Measurements from ENCODE around the gene CHAT.

The CHAT gene

DNA sequence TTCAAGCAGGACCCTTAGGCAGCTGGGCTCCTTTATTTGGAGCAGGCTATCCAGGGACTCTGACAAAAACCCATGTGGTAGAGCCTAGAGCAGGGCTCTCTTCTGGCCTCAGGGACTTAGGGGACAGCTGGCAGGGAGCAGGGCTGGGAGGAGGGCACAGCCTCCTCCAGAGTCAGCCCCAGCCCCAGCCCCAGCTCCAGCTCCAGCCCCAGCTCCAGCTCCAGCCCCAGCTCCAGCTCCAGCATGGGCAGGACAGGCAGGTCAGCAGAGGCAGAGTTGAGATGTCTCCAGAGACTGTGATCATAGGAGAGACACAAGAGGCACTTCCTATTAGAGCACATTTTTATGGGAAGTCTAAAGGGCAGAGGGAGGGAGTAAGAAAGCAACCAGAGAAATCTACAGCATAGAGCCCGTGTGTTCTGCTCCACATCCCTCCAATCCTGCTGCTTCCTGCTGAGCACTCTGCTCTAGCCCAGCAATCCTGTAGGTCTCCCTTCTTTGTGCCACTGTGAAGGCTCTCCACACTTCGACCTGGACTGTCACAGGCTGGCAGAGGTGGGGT lies 52.3 kb downstream of the CHAT start:
- Histone ChIP-seq H3K4me3 (ENCODE audit: low read depth, low read length) (no peak overlapping the region), H3K27ac (ENCODE audit: extremely low read depth, low read depth, low read length) (no peak overlapping the region), H3K4me1 (ENCODE audit: control insufficient read depth, insufficient read depth, low read length) (no peaks in the 10 kb centered on the region), H3K9me3 (ENCODE audit: control insufficient read depth, insufficient read depth, low read depth, low read length) (no peaks in the 10 kb centered on the region), H3K36me3 (ENCODE audit: control insufficient read depth in 2 of 2, insufficient read depth in 1 of 2, low read length in 2 of 2) (no peaks in the 10 kb centered on the region)
- POLR2A ChIA-PET, result no interaction called here
- TF ChIP-seq YY2 (tag by site-specific recombination; IDR thresholded peaks at IDR 0.05), result no peak
- no peak for TF ChIP-seq ZNF335 (tag by site-specific recombination; conservative IDR thresholded peaks at IDR 0.05)
- TF ChIP-seq, protein P1, sequence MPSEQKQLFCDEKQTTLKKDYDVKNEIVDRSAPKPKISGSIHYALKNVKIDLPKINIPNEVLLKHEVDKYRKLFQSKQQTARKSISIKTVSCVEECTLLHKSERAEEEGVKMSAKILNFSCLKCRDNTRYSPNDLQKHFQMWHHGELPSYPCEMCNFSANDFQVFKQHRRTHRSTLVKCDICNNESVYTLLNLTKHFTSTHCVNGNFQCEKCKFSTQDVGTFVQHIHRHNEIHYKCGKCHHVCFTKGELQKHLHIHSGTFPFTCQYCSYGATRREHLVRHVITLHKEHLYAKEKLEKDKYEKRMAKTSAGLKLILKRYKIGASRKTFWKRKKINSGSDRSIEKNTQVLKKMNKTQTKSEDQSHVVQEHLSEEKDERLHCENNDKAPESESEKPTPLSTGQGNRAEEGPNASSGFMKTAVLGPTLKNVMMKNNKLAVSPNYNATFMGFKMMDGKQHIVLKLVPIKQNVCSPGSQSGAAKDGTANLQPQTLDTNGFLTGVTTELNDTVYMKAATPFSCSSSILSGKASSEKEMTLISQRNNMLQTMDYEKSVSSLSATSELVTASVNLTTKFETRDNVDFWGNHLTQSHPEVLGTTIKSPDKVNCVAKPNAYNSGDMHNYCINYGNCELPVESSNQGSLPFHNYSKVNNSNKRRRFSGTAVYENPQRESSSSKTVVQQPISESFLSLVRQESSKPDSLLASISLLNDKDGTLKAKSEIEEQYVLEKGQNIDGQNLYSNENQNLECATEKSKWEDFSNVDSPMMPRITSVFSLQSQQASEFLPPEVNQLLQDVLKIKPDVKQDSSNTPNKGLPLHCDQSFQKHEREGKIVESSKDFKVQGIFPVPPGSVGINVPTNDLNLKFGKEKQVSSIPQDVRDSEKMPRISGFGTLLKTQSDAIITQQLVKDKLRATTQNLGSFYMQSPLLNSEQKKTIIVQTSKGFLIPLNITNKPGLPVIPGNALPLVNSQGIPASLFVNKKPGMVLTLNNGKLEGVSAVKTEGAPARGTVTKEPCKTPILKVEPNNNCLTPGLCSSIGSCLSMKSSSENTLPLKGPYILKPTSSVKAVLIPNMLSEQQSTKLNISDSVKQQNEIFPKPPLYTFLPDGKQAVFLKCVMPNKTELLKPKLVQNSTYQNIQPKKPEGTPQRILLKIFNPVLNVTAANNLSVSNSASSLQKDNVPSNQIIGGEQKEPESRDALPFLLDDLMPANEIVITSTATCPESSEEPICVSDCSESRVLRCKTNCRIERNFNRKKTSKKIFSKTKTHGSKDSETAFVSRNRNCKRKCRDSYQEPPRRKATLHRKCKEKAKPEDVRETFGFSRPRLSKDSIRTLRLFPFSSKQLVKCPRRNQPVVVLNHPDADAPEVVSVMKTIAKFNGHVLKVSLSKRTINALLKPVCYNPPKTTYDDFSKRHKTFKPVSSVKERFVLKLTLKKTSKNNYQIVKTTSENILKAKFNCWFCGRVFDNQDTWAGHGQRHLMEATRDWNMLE (tag by site-specific recombination; conservative IDR thresholded peaks at IDR 0.05; ENCODE audit: low read depth), result no peak
- TF ChIP-seq ZNF623 (tag by site-specific recombination; IDR thresholded peaks at IDR 0.05), result no peak
- TF ChIP-seq ZNF843 (tag by site-specific recombination; IDR thresholded peaks at IDR 0.05), result no peak
- TF ChIP-seq, protein P2, sequence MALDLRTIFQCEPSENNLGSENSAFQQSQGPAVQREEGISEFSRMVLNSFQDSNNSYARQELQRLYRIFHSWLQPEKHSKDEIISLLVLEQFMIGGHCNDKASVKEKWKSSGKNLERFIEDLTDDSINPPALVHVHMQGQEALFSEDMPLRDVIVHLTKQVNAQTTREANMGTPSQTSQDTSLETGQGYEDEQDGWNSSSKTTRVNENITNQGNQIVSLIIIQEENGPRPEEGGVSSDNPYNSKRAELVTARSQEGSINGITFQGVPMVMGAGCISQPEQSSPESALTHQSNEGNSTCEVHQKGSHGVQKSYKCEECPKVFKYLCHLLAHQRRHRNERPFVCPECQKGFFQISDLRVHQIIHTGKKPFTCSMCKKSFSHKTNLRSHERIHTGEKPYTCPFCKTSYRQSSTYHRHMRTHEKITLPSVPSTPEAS (tag by site-specific recombination; IDR thresholded peaks at IDR 0.05), result no peak
- TF ChIP-seq HOXD13 (CRISPR knock-in tag; IDR thresholded peaks at IDR 0.05; ENCODE audit: borderline replicate concordance), result no peak
- TF ChIP-seq, protein P3, sequence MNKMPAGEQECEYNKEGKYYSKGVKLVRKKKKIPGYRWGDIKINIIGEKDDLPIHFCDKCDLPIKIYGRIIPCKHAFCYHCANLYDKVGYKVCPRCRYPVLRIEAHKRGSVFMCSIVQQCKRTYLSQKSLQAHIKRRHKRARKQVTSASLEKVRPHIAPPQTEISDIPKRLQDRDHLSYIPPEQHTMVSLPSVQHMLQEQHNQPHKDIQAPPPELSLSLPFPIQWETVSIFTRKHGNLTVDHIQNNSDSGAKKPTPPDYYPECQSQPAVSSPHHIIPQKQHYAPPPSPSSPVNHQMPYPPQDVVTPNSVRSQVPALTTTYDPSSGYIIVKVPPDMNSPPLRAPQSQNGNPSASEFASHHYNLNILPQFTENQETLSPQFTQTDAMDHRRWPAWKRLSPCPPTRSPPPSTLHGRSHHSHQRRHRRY (tag by site-specific recombination; IDR thresholded peaks at IDR 0.05), result no peak
- TF ChIP-seq, protein P4, sequence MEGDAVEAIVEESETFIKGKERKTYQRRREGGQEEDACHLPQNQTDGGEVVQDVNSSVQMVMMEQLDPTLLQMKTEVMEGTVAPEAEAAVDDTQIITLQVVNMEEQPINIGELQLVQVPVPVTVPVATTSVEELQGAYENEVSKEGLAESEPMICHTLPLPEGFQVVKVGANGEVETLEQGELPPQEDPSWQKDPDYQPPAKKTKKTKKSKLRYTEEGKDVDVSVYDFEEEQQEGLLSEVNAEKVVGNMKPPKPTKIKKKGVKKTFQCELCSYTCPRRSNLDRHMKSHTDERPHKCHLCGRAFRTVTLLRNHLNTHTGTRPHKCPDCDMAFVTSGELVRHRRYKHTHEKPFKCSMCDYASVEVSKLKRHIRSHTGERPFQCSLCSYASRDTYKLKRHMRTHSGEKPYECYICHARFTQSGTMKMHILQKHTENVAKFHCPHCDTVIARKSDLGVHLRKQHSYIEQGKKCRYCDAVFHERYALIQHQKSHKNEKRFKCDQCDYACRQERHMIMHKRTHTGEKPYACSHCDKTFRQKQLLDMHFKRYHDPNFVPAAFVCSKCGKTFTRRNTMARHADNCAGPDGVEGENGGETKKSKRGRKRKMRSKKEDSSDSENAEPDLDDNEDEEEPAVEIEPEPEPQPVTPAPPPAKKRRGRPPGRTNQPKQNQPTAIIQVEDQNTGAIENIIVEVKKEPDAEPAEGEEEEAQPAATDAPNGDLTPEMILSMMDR (tag by site-specific recombination; IDR thresholded peaks at IDR 0.05), result no peak
- no peak for TF ChIP-seq ZBTB1 (tag by site-specific recombination; IDR thresholded peaks at IDR 0.05)
- TF ChIP-seq ZNF433 (tag by site-specific recombination; IDR thresholded peaks at IDR 0.05; ENCODE audit: low read depth), result no peak
- TF ChIP-seq ZNF184 (tag by site-specific recombination; IDR thresholded peaks at IDR 0.05), result no peak
- TF ChIP-seq ZNF555 (tag by site-specific recombination; conservative IDR thresholded peaks at IDR 0.05), result no peak
- no peak for TF ChIP-seq TRIM28 (IDR thresholded peaks at IDR 0.05; ENCODE audit: borderline replicate concordance, low read length)
- no peak for TF ChIP-seq ZNF175 (tag by site-specific recombination; IDR thresholded peaks at IDR 0.05)
- no peak for TF ChIP-seq ZNF146 (tag by site-specific recombination; IDR thresholded peaks at IDR 0.05)
- TF ChIP-seq ZNF837 (tag by site-specific recombination; IDR thresholded peaks at IDR 0.05), result no peak
- TF ChIP-seq, protein P5, sequence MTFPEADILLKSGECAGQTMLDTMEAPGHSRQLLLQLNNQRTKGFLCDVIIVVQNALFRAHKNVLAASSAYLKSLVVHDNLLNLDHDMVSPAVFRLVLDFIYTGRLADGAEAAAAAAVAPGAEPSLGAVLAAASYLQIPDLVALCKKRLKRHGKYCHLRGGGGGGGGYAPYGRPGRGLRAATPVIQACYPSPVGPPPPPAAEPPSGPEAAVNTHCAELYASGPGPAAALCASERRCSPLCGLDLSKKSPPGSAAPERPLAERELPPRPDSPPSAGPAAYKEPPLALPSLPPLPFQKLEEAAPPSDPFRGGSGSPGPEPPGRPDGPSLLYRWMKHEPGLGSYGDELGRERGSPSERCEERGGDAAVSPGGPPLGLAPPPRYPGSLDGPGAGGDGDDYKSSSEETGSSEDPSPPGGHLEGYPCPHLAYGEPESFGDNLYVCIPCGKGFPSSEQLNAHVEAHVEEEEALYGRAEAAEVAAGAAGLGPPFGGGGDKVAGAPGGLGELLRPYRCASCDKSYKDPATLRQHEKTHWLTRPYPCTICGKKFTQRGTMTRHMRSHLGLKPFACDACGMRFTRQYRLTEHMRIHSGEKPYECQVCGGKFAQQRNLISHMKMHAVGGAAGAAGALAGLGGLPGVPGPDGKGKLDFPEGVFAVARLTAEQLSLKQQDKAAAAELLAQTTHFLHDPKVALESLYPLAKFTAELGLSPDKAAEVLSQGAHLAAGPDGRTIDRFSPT (tag by site-specific recombination; IDR thresholded peaks at IDR 0.05), result no peak
- TF ChIP-seq KLF10 (tag by site-specific recombination; IDR thresholded peaks at IDR 0.05), result no peak
- CTCF ChIA-PET, result no interaction called here
